HG03565 (cell line): Measurements from ENCODE around the gene PRDM15.

ENCODE experiments used
- ATAC-seq: cut with Tn5 transposase; IDR thresholded peaks from one replicate; pipeline ENCODE4 v1.9.1; 2021; ENCODE audit warnings: mild to moderate bottlenecking, moderate library complexity; ENCODE audit not compliant: unreplicated experiment

PRDM15 gene

GRCh38 chr21:41784456-41785102 is 94.6 kb downstream of the PRDM15 start:
- no peak for ATAC-seq

- no peak for ATAC-seq
Measured at GRCh38 chr21:41783476-41784180, 95.5 kb downstream of the PRDM15 start.

GRCh38 chr21:41781050-41781410 is 98.1 kb downstream of the PRDM15 start:
- ATAC-seq: no peak

GRCh38 chr21:41780337-41781049 is 98.7 kb downstream of the PRDM15 start:
- no peak for ATAC-seq

GRCh38 chr21:41779659-41780058 is 99.5 kb downstream of the PRDM15 start:
- ATAC-seq: no peak

- no peak for ATAC-seq
Measured at GRCh38 chr21:41778930-41779600, 100.1 kb downstream of the PRDM15 start.

GRCh38 chr21:41777951-41778815 is 101.0 kb downstream of the PRDM15 start:
- ATAC-seq: no peak

GRCh38 chr21:41776778-41777177 is 102.4 kb downstream of the PRDM15 start:
- no peak for ATAC-seq

- no peak for ATAC-seq
Measured at GRCh38 chr21:41775149-41775472, 104.0 kb downstream of the PRDM15 start.

GRCh38 chr21:41774467-41775148 is 104.5 kb downstream of the PRDM15 start:
- ATAC-seq: no peak

GRCh38 chr21:41772351-41773080 is 106.6 kb downstream of the PRDM15 start:
- ATAC-seq: no peak

- no peak for ATAC-seq
Measured at GRCh38 chr21:41771625-41771945, 107.6 kb downstream of the PRDM15 start.

- ATAC-seq: no peak
Measured at GRCh38 chr21:41770901-41771624, 108.1 kb downstream of the PRDM15 start.

- no peak for ATAC-seq
Measured at GRCh38 chr21:41769933-41770332, 109.2 kb downstream of the PRDM15 start.

- ATAC-seq: no peak
Measured at GRCh38 chr21:41769521-41769920, 109.6 kb downstream of the PRDM15 start.

- no peak for ATAC-seq
Measured at GRCh38 chr21:41769111-41769510, 110.0 kb downstream of the PRDM15 start.

GRCh38 chr21:41768437-41769042 is 110.6 kb downstream of the PRDM15 start:
- no peak for ATAC-seq

GRCh38 chr21:41767606-41768436 is 111.3 kb downstream of the PRDM15 start:
- no peak for ATAC-seq
